GM12878 (cell line): ENCODE data around the gene LYPD4. TPM values are rescaled to one million over a fixed set of nuclear protein-coding genes. Genes with fewer than 3 reads are reported as not detected.
A peak's percentile ranks its signal among the peaks of the same experiment; 100 is the strongest.

Source experiments
- CBX3 ChIP-seq: fragments of 200-600 bp; sonication (generic); IDR thresholded peaks from 2 replicates; pipeline ENCODE4 v1.6.1; 2016; ENCODE audit warnings: low read depth, borderline replicate concordance
- CREB1 ChIP-seq: IDR thresholded peaks from 2 replicates; pipeline ENCODE4 v1.6.1; 2012; ENCODE audit warnings: low read depth, mild to moderate bottlenecking, inconsistent platforms
- DPF2 ChIP-seq: fragments of 450-650 bp; IDR thresholded peaks from 2 replicates; pipeline ENCODE4 v1.6.1; 2017; ENCODE audit warnings: mild to moderate bottlenecking
- FOXK2 ChIP-seq: fragments of 450-650 bp; IDR thresholded peaks from 2 replicates; pipeline ENCODE4 v1.6.1; 2017; ENCODE audit warnings: mild to moderate bottlenecking, moderate library complexity
- IKZF2 ChIP-seq, 2 experiments: fragments of 450-650 bp; IDR thresholded peaks; 2 replicates each; pipeline ENCODE4 v1.6.1; 2017; ENCODE audit warnings: mild to moderate bottlenecking in 2 of 2, moderate library complexity in 2 of 2
- MTA2 ChIP-seq: fragments of 450-650 bp; IDR thresholded peaks from 2 replicates; pipeline ENCODE4 v1.6.1; 2016; ENCODE audit warnings: low read depth, mild to moderate bottlenecking, moderate library complexity
- NR2F1 ChIP-seq: fragments of 450-650 bp; conservative IDR thresholded peaks from 2 replicates; pipeline ENCODE4 v1.6.1; 2017; ENCODE audit warnings: mild to moderate bottlenecking
- RCOR1 ChIP-seq: conservative IDR thresholded peaks from 2 replicates; pipeline ENCODE4 v1.6.1; 2012; ENCODE audit warnings: low read depth, low read length, improper control_type of control experiment
- SMARCA5 ChIP-seq: fragments of 450-650 bp; IDR thresholded peaks from 2 replicates; pipeline ENCODE4 v1.6.1; 2017; ENCODE audit warnings: mild to moderate bottlenecking
- SMC3 ChIP-seq: IDR thresholded peaks from 2 replicates; pipeline ENCODE4 v1.6.1; 2011; ENCODE audit warnings: low read length, improper control_type of control experiment, borderline replicate concordance
- SRF ChIP-seq, 2 experiments: IDR thresholded peaks; 2 replicates each; pipeline ENCODE4 v1.6.1; 2011; ENCODE audit warnings: low read depth in 2 of 2, low read length in 2 of 2, mild to moderate bottlenecking in 1 of 2, moderate library complexity in 1 of 2
- WRNIP1 ChIP-seq: IDR thresholded peaks from 2 replicates; pipeline ENCODE4 v1.6.1; 2011; ENCODE audit warnings: low read depth, low read length, improper control_type of control experiment, borderline replicate concordance
- ZSCAN29 ChIP-seq: fragments of 450-650 bp; IDR thresholded peaks from 2 replicates; pipeline ENCODE4 v1.6.1; 2017; ENCODE audit warnings: mild to moderate bottlenecking, moderate library complexity
- polyA plus RNA-seq, 11 experiments: library from polyadenylated mRNA; depleted of rRNA in 4 of 11; unstranded in 6 of 11; stranded (reverse) in 5 of 11; fragments of >200 nt; fragmentation: Nextera tagmentation in 4 of 11; fragmentation: Illumina TruSeq in 1 of 11; extraction: Ambion mirVana in 4 of 11; extraction: Trizol in 1 of 11; gene quantifications; 1 replicate in 1 of 11; 2 replicates in 10 of 11; pipeline versions ENCODE4 v1.2.1 to v1.2.3, GENCODE V29; 2011 to 2016; ENCODE audit warnings: inconsistent platforms in 2 of 11, missing spikeins in 2 of 11, low read depth in 1 of 11
- total RNA-seq, 4 experiments: library from RNA; depleted of rRNA in 3 of 4; stranded (reverse); fragments of >200 nt in 3 of 4; fragmentation: Illumina TruSeq in 1 of 4; extraction: Trizol in 1 of 4; gene quantifications; 2 replicates each; pipeline versions ENCODE4 v1.2.1 to v1.2.3, GENCODE V29; 2013 to 2021
- TF ChIP-seq, protein P1 (sequence below): fragments of 450-650 bp; IDR thresholded peaks from 2 replicates; pipeline ENCODE4 v1.6.1; 2017; ENCODE audit warnings: mild to moderate bottlenecking, low read depth, inconsistent platforms; ENCODE audit not compliant: poor library complexity, severe bottlenecking
- TF ChIP-seq, protein P2 (sequence below): IDR thresholded peaks from 2 replicates; pipeline ENCODE4 v1.6.1; 2011; ENCODE audit warnings: mild to moderate bottlenecking, low read depth, low read length, moderate library complexity; ENCODE audit not compliant: insufficient replicate concordance
- TF ChIP-seq, protein P3 (sequence below): fragments of 450-650 bp; IDR thresholded peaks from 2 replicates; pipeline ENCODE4 v1.6.1; 2018; ENCODE audit warnings: mild to moderate bottlenecking, low read depth, moderate library complexity; ENCODE audit not compliant: partially characterized antibody
- TF ChIP-seq, protein P4 (sequence below): IDR thresholded peaks from 2 replicates; pipeline ENCODE4 v1.6.1; 2012; ENCODE audit warnings: low read depth, low read length, improper control_type of control experiment
- TF ChIP-seq, protein P5 (sequence below): fragments of 450-650 bp; IDR thresholded peaks from 2 replicates; pipeline ENCODE4 v1.6.1; 2017; ENCODE audit warnings: low read depth, mild to moderate bottlenecking, moderate library complexity

LYPD4 gene
- total and polyA plus RNA-seq, 10 of the 15 experiments (the other 5 are each of a cell fraction or from before 2014, with no cell fraction given): not detected

DNA sequence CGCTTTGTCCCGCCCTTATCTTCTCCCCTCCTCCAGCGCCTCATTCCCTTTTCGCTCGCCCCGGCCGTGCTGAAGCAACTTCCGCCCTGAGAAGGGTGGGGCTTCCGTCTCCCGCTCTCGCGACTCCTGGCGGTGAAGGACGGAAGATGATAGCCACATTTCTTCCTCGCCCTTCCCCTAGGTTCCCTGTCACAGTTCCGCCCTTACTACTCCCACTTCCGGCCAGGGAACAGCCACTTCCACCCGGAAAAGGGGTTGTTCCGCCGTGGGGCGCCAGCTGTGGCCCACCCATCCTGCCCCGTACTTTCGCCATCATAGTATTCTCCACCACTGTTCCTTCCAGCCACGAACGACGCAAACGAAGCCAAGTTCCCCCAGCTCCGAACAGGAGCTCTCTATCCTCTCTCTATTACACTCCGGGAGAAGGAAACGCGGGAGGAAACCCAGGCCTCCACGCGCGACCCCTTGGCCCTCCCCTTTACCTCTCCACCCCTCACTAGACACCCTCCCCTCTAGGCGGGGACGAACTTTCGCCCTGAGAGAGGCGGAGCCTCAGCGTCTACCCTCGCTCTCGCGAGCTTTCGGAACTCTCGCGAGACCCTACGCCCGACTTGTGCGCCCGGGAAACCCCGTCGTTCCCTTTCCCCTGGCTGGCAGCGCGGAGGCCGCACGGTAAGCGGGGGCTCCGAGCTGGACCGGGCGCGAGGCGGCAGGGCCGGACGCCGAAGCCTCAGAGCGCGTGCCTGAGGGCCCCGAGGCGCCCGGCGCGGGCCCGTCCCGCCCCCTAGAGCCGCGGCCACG, 15.3 kb upstream of the LYPD4 start, which contains the start of gene RPS19 (continued):
- TF ChIP-seq RCOR1: peak; percentile 99
- TF ChIP-seq, protein P1, sequence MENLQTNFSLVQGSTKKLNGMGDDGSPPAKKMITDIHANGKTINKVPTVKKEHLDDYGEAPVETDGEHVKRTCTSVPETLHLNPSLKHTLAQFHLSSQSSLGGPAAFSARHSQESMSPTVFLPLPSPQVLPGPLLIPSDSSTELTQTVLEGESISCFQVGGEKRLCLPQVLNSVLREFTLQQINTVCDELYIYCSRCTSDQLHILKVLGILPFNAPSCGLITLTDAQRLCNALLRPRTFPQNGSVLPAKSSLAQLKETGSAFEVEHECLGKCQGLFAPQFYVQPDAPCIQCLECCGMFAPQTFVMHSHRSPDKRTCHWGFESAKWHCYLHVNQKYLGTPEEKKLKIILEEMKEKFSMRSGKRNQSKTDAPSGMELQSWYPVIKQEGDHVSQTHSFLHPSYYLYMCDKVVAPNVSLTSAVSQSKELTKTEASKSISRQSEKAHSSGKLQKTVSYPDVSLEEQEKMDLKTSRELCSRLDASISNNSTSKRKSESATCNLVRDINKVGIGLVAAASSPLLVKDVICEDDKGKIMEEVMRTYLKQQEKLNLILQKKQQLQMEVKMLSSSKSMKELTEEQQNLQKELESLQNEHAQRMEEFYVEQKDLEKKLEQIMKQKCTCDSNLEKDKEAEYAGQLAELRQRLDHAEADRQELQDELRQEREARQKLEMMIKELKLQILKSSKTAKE: peak; percentile 80
- TF ChIP-seq, protein P2, sequence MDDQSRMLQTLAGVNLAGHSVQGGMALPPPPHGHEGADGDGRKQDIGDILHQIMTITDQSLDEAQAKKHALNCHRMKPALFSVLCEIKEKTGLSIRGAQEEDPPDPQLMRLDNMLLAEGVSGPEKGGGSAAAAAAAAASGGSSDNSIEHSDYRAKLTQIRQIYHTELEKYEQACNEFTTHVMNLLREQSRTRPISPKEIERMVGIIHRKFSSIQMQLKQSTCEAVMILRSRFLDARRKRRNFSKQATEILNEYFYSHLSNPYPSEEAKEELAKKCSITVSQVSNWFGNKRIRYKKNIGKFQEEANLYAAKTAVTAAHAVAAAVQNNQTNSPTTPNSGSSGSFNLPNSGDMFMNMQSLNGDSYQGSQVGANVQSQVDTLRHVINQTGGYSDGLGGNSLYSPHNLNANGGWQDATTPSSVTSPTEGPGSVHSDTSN: no peak
- TF ChIP-seq MTA2: peak; percentile 87
- peak; percentile 80 for TF ChIP-seq CREB1
- TF ChIP-seq, protein P3, sequence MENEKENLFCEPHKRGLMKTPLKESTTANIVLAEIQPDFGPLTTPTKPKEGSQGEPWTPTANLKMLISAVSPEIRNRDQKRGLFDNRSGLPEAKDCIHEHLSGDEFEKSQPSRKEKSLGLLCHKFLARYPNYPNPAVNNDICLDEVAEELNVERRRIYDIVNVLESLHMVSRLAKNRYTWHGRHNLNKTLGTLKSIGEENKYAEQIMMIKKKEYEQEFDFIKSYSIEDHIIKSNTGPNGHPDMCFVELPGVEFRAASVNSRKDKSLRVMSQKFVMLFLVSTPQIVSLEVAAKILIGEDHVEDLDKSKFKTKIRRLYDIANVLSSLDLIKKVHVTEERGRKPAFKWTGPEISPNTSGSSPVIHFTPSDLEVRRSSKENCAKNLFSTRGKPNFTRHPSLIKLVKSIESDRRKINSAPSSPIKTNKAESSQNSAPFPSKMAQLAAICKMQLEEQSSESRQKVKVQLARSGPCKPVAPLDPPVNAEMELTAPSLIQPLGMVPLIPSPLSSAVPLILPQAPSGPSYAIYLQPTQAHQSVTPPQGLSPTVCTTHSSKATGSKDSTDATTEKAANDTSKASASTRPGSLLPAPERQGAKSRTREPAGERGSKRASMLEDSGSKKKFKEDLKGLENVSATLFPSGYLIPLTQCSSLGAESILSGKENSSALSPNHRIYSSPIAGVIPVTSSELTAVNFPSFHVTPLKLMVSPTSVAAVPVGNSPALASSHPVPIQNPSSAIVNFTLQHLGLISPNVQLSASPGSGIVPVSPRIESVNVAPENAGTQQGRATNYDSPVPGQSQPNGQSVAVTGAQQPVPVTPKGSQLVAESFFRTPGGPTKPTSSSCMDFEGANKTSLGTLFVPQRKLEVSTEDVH: peak; percentile 96
- TF ChIP-seq CBX3: no peak
- TF ChIP-seq NR2F1: peak; percentile 80
- TF ChIP-seq DPF2: peak; percentile 95
- TF ChIP-seq, protein P4, sequence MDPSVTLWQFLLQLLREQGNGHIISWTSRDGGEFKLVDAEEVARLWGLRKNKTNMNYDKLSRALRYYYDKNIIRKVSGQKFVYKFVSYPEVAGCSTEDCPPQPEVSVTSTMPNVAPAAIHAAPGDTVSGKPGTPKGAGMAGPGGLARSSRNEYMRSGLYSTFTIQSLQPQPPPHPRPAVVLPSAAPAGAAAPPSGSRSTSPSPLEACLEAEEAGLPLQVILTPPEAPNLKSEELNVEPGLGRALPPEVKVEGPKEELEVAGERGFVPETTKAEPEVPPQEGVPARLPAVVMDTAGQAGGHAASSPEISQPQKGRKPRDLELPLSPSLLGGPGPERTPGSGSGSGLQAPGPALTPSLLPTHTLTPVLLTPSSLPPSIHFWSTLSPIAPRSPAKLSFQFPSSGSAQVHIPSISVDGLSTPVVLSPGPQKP: peak; percentile 87
- TF ChIP-seq SMC3: no peak
- TF ChIP-seq, protein P5, sequence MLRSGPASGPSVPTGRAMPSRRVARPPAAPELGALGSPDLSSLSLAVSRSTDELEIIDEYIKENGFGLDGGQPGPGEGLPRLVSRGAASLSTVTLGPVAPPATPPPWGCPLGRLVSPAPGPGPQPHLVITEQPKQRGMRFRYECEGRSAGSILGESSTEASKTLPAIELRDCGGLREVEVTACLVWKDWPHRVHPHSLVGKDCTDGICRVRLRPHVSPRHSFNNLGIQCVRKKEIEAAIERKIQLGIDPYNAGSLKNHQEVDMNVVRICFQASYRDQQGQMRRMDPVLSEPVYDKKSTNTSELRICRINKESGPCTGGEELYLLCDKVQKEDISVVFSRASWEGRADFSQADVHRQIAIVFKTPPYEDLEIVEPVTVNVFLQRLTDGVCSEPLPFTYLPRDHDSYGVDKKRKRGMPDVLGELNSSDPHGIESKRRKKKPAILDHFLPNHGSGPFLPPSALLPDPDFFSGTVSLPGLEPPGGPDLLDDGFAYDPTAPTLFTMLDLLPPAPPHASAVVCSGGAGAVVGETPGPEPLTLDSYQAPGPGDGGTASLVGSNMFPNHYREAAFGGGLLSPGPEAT: peak; percentile 96
- TF ChIP-seq FOXK2: no peak
- TF ChIP-seq ZSCAN29: peak; percentile 72; the same call in 1 of the 2 replicates
- peak; percentile 96 for TF ChIP-seq SMARCA5
- TF ChIP-seq SRF (IDR thresholded peaks at IDR 0.05; ENCODE audit: low read depth in 2 of 2, low read length in 2 of 2): peak in 1 of 2 experiments; percentile 61; a peak in 1 of 4 replicates
- no peak for TF ChIP-seq WRNIP1
- peak; percentile 97 for TF ChIP-seq IKZF2 (IDR thresholded peaks at IDR 0.05)
